AG09319 (cell line): ENCODE measurements around the gene FBXL17.

Experiments used
- DNase-seq: peaks from one replicate; pipeline ENCODE4 v3.0.0-alpha.2; 2010; ENCODE audit warnings: low read depth; ENCODE audit errors: extremely low read depth
- CTCF ChIP-seq: IDR thresholded peaks from 2 replicates; pipeline ENCODE4 v1.5.1; 2011; ENCODE audit warnings: low read depth, mild to moderate bottlenecking, inconsistent platforms, low read length, moderate library complexity

FBXL17 gene

GRCh38 chr5:107855171-107855570, 526.7 kb downstream of the FBXL17 start:
- peak; percentile 16 for TF ChIP-seq CTCF
- no peak for DNase-seq

- DNase-seq, result no peak
- no peak for TF ChIP-seq CTCF
These were observed 528.2 kb downstream of the FBXL17 start for GRCh38 chr5:107853696-107854095.

- TF ChIP-seq CTCF, result no peak
- no peak for DNase-seq
These were observed 528.9 kb downstream of the FBXL17 start for GRCh38 chr5:107853031-107853430.

- DNase-seq, result no peak
- TF ChIP-seq CTCF, result no peak
These were observed 532.8 kb downstream of the FBXL17 start for GRCh38 chr5:107849118-107849517.

- no peak for TF ChIP-seq CTCF
- no peak for DNase-seq
These were observed 541.3 kb downstream of the FBXL17 start for GRCh38 chr5:107840592-107840991.

DNA sequence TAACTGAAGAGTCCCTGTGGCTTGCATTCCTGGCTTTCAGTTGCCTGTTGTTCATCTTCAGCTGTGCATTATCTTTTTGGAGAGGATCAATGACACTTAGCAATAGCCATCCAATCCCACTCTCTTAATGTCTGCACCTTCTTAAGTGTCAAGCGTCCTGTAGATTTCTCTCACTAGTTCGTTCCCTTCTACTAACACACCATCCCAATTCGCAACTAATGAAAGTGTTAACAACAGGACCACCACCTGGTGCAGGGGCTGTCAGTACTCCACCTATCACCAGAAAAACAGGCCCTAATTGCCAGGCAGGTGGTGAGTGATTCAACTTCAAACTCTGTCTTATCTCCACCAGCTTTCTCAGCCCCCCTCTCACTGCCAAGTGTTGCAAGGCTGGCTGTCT, 541.7 kb downstream of the FBXL17 start:
- TF ChIP-seq CTCF, result no peak

DNA sequence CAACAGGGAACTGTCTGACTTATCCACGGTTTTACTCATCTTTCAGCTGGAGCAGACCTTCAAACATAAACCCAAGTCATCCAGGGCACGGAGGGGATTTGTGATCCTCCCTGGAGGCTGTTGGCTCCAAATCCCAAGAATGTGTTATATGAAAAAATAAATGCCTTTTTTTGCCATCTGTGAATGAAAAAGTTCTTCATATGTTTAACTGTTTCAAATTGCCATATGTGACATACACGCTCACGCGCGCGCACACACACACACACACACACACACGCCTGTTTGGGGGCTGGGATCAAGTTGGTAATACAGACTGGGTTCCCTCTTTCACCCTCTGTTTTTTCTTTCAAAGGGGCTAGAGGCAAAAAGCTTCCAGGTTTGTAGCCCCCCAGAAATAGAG, 546.8 kb downstream of the FBXL17 start:
- DNase-seq, result no peak
- no peak for TF ChIP-seq CTCF

More for the DNA sequence above, 541.7 kb downstream of the FBXL17 start:
- DNase-seq, result no peak
